ENCODE measurements around the gene CCND1.
A peak's percentile ranks its signal among the peaks of the same experiment; 100 is the strongest.
"Not testable (repeated sequence)": the region's sequence is repeated elsewhere in the genome, so short reads cannot be mapped to it uniquely, and the experiment has no call there.

CCND1 gene

GRCh38 chr11:69667619-69668604 lies 27.0 kb downstream of the CCND1 start:
- no peak for DNase-seq

- no peak for DNase-seq
Measured at GRCh38 chr11:69669486-69669885, 28.5 kb downstream of the CCND1 start.

GRCh38 chr11:69670158-69670845 lies 29.3 kb downstream of the CCND1 start:
- DNase-seq, result peak in 4 of 5 experiments; percentile 24 to 47 (median 44)

- no peak for DNase-seq
Measured at GRCh38 chr11:69671734-69672465, 30.9 kb downstream of the CCND1 start.

DNA sequence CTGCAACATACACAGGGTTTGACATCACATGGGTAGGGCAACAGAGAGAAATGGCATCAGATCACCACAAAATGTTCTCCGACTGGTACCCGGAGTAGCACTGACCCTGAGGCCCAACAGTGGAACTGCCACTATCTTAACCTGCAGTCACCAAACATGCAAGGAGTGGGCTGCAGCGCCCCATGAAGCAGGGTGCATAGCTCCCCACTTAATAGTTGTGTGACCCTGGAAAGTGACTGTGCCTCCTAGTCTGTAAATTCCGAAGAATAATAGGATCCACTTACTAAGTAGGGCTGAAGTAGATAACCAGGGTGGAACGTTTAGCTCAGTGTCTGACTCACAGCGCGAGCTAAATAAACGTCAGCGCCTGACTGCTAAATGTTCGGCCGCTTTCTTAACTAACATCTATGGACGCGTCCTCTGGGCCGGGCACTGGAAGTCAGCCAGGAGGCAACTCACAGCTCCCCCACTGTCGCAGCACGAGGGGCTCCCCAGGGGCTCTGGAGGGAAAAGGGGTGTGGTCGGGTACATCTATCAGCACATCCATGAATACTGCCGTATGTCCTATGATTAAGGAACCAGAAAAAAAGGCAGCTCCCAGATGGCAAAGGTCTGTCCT lies 33.4 kb downstream of the CCND1 start:
- peak in 1 of 5 experiments; percentile 7 for DNase-seq

DNA sequence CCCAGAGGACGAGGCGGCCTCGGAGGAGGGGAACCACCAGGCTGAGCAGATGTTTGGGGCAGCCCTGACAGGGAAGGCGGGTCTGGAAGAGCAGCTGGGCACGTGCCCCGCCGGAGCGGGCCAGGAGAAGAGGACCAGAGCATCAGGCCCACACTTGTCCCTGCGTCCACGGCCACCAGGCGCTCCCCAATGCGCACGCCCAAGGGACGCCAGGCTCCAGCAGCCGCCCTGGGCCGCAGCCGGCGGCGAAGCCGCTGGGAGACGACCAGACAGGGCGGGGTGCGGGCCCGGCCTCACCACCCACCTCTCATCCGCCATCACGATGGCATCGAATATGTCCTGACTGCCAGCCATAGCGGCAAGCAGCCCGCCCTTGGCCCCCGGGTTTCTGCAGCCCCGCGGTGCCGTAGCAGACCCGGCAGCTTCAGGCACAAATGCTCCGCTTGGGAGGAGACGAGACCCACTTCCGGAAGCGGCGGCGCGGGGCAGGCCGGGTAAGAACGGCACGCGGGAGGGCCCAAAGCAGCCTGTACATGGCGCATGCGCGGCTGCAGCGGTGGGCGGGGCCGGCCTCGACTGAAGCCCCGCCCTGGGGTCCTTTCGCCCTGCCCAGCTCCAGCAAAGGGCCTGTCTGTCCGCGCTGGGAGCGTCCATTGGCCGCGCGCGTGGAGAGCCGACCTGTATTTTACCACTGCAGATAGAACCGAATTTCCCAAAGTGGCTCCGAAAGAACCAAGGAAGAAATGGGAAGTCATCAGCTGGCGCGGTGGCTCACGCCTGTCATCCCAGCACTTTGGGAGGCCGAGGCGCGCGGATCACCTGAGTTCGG lies 34.1 kb downstream of the CCND1 start, which contains the start of gene LTO1:
TSS of gene LTO1 (minus strand) at position 468 of the 829 bp plus-strand sequence. CDS start at position 354, 114 bp downstream.
- peak; percentile 90 to 94 (median 92) for DNase-seq

GRCh38 chr11:69677749-69678148 lies 36.8 kb downstream of the CCND1 start:
- DNase-seq, result no peak

DNA sequence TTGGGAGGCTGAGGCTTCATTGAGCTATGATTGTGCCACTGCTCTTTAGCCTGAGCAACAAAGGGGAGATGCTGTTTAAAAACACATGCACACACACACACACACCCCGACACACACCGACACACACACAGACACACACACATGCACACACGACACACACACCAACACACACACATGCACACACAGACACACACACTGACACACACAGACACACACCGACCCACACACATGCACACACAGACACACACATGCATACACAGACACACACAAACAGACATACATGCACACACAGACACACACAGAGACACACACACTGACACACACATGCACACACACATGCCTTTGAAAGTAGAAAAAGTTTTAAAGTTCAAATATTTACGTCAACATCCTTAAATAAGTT lies 39.7 kb downstream of the CCND1 start:
- no peak for DNase-seq

- no peak for DNase-seq
Measured at GRCh38 chr11:69682221-69682620, 41.3 kb downstream of the CCND1 start.

- DNase-seq, result no peak
Measured at GRCh38 chr11:69682681-69683326, 41.8 kb downstream of the CCND1 start.

GRCh38 chr11:69683764-69684333 lies 42.9 kb downstream of the CCND1 start:
- DNase-seq, result no peak

DNA sequence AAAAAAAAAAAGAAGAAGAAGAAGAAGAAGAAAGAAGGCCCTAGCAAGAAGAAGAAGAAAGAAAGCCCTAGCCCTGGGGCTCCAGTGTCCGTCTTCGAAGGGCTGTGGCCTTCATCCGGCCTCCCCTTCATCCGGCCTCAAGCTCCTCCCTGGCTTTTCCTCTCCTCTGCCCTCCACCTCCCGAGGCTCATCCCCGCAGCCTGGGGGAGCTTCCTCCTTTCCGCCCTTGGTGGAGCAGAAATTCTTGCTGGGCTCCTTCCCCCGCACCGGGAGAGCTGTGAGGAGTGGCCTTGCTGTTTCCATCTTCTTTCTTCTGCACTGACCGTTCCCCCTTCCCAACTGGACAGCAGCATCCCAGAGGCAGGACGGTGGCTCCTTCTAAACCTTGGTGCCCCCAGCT lies 43.7 kb downstream of the CCND1 start:
- DNase-seq, result no peak

DNA sequence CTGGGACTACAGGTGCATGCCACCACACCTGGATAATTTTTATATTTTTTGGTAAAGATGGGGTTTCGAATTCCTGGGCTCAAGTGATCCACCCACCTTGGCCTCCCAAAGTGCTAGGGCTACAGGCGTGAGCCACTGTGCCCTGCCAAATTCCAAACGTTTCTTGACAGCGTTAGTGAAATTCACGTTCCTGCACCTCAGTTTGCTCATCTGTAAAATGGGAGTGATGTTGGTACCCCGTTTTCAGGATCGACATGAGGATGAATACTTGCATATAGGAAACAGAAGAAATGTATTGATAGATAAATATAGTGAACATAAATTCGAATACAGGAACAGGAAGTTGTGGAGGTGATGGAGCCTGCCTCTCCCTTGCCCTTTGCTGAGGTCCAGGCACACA lies 44.4 kb downstream of the CCND1 start:
- DNase-seq, result no peak

GRCh38 chr11:69686452-69686851 lies 45.5 kb downstream of the CCND1 start:
- no peak for DNase-seq

GRCh38 chr11:69686856-69687255 lies 45.9 kb downstream of the CCND1 start:
- no peak for DNase-seq

- DNase-seq, result not testable (repeated sequence)
Measured at GRCh38 chr11:69687969-69688771, 47.2 kb downstream of the CCND1 start.

DNA sequence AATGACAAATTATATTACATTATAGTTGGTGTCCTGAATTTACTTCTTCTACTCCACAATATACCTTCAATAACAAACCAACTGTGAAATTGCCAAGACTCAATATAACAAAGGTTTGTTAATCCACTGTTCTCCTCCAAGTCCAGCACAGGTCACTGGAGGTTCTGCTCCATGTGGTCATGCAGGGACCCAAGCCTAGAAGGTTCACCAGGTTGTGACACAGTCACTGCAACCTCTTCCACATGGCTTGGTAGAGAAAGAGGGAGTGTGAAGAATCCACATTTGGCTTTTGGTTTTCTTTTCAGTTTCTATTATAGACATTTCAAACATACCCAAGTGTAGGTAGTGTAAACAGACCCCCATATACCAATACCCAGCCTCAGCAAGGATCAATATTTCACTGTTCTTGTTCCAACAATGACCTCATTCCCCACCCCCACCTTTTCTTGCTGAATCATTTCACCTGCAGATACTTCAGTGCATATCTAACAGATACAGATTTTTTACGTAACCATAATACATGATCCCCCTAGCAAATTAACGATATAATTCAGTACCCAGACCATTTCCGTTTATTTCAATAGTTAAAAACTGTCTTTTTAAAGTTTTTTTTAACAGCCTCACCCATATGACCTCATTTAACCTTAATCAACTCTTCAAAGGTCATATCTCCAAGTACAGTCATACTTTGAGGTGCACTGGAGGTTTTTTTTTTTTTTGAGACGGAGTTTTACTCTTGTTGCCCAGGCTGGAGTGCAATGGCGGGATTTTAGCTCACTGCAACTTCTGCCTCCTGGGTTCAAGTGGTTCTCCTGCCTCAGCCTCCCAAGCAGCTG lies 48.7 kb downstream of the CCND1 start:
- DNase-seq, result no peak

DNA sequence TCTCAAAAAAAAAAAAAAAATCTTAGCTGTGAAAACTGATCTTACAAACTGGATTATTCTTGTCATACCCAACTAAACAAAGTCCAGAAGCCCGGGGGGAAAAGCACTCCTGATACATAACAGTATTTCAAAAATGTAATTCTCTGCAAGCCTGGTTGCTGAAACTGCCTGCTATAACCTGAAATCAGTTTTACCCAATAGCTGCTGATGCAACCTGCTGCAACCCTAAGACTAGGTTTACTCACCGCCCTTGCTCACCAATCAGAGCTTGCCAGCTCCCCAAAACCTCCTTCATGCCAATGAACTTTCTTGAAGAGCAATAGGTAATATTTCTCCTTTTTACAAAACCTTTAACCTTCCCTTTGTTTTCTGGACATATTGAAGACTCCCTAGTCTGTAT lies 50.5 kb downstream of the CCND1 start:
- DNase-seq, result no peak

DNA sequence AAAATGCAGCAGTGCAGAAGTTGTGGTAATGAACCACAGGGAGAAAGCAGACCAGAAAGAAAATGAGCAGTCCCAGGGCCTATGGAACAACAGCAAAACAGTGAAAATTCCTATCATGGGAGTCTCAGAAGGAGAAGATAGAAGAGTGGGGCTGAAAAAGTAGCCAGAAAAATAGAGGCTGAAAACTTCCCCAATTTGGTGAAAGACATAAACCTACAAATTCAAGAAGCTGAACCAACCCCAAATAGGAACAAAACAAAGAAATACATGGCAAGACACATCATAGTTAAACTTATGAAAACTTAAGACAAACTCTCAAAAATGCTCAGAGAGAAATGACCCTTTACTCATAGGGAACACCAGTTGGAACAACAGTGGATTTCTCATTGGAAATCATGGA lies 51.5 kb downstream of the CCND1 start:
- no peak for DNase-seq
